GM12865 (cell line): ENCODE data around the gene N4BP2L2.

Experiments used
- DNase-seq: peaks from one replicate; pipeline ENCODE4 v3.0.0; 2010; ENCODE audit warnings: low read depth
- H3K4me3 ChIP-seq: 2 replicates; pipeline ENCODE4 v1.5.1; 2011; ENCODE audit warnings: mild to moderate bottlenecking, low read depth, low read length, control low read depth
- TF ChIP-seq, protein P1 (sequence below): IDR thresholded peaks from 2 replicates; pipeline ENCODE4 v1.5.1; 2011; ENCODE audit warnings: low read length, control low read depth, low read depth, inconsistent platforms; ENCODE audit not compliant: insufficient read depth; ENCODE audit errors: missing control alignments

N4BP2L2 gene

DNA sequence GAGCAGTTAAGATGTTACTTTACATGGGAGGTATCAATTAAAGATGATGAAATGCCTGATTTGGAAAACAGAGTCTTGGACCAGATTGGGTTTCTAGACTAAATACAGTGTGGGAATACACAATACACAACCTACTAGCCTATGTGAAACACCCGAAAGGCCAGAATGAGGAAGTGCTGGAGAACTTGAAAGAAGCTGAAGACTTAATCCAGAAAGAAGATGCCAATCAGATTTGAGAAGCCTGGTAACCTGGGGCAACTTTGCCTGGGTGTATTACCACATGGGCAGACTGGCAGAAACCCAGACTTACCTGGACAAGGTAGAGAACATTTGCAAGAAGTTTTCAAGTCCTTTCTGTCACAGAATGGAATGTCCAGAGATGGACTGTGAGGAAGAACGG lies 153.9 kb downstream of the N4BP2L2 start:
- TF ChIP-seq, protein P1, sequence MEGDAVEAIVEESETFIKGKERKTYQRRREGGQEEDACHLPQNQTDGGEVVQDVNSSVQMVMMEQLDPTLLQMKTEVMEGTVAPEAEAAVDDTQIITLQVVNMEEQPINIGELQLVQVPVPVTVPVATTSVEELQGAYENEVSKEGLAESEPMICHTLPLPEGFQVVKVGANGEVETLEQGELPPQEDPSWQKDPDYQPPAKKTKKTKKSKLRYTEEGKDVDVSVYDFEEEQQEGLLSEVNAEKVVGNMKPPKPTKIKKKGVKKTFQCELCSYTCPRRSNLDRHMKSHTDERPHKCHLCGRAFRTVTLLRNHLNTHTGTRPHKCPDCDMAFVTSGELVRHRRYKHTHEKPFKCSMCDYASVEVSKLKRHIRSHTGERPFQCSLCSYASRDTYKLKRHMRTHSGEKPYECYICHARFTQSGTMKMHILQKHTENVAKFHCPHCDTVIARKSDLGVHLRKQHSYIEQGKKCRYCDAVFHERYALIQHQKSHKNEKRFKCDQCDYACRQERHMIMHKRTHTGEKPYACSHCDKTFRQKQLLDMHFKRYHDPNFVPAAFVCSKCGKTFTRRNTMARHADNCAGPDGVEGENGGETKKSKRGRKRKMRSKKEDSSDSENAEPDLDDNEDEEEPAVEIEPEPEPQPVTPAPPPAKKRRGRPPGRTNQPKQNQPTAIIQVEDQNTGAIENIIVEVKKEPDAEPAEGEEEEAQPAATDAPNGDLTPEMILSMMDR, result no peak
- no peak for DNase-seq

DNA sequence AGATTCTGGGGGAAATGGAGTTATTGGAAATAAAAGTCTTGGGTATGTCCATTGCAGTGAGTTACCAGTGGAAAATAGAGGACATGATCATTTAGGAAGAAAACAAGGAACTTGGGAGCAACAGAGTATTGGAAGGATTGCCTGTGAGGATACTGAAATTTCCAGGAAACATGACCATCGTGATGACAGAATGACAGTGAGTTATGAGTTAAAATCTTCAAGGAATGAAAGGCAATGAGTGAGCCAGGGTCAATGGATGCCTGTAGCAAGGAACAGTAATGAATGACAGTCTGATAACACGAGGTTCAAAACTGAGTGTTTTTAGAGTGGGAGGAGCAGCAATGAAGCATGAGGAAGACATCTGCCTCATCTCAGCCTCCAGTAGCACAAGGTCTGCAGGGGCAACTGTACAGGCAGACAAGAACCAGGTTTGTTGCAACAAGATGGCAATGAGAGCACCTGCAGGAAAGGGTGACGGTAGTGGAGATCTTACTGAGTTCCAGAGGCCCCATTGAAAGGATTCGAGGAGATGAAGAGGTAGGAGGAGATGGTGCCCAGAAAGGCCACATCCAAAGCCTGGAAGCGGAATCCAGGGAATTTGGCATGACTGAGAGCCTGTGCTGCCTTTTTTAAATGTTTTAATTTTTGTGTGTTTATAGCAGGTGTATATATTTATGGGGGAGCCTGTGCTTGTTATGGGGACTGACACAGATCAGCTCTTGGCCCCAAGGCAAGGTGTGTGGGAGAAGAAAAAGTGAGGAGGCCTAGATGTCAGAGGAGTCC lies 154.6 kb downstream of the N4BP2L2 start:
- TF ChIP-seq, protein P1, result no peak
- no peak overlapping the region for H3K4me3 ChIP-seq
- DNase-seq, result no peak

More for the DNA sequence above, 153.9 kb downstream of the N4BP2L2 start:
- H3K4me3 ChIP-seq, result no peak overlapping the region
